GM12865 (cell line): ENCODE measurements around the gene SERINC5.

ENCODE experiments used
- DNase-seq: peaks from one replicate; pipeline ENCODE4 v3.0.0; 2010; ENCODE audit warnings: low read depth
- H3K4me3 ChIP-seq: 2 replicates; pipeline ENCODE4 v1.5.1; 2011; ENCODE audit warnings: mild to moderate bottlenecking, low read depth, low read length, control low read depth
- TF ChIP-seq, protein P1 (sequence below): IDR thresholded peaks from 2 replicates; pipeline ENCODE4 v1.5.1; 2011; ENCODE audit warnings: low read length, control low read depth, low read depth, inconsistent platforms; ENCODE audit not compliant: insufficient read depth; ENCODE audit errors: missing control alignments

SERINC5 gene

DNA sequence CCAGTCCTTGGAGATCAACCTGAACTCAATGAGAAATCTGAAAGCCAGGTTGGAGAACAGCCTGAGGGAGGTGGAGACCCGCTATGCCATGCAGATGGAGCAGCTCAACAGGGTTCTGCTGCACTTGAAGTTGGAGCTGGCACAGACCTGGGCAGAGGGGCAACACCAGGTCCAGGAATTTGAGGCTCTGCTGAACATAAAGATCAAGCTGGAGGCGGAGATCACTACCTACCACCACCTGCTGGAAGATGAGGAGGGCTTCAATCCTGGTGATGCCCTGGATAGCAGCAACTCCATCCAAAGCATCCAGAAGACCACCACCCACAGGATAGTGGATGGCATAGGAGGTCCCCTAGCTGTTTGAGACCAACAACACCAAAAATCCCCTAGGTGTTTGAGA, 33.5 kb upstream of the SERINC5 start:
- no peak overlapping the region for H3K4me3 ChIP-seq
- TF ChIP-seq, protein P1, sequence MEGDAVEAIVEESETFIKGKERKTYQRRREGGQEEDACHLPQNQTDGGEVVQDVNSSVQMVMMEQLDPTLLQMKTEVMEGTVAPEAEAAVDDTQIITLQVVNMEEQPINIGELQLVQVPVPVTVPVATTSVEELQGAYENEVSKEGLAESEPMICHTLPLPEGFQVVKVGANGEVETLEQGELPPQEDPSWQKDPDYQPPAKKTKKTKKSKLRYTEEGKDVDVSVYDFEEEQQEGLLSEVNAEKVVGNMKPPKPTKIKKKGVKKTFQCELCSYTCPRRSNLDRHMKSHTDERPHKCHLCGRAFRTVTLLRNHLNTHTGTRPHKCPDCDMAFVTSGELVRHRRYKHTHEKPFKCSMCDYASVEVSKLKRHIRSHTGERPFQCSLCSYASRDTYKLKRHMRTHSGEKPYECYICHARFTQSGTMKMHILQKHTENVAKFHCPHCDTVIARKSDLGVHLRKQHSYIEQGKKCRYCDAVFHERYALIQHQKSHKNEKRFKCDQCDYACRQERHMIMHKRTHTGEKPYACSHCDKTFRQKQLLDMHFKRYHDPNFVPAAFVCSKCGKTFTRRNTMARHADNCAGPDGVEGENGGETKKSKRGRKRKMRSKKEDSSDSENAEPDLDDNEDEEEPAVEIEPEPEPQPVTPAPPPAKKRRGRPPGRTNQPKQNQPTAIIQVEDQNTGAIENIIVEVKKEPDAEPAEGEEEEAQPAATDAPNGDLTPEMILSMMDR = no peak
- DNase-seq = no peak

DNA sequence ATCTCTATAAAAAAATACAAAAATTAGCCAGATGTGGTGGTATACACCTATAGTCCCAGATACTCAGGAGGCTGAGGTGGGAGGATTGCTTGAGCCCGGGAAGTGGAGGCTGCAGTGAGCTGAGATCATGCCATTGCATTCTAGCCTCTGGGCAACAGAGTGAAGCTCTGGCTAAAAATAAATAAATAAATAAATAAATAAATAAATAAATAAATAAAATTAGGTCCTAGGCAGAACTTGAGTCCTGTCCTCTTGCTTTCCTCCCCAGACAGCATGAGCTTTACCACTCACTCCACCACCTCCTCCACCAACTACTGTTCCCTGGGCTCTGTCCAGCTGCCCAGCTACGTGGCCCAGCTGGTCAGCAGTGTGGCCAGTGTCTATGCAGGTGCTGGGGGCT, 32.3 kb upstream of the SERINC5 start:
- TF ChIP-seq, protein P1 = no peak
- no peak for DNase-seq
- no peak overlapping the region for H3K4me3 ChIP-seq

DNA sequence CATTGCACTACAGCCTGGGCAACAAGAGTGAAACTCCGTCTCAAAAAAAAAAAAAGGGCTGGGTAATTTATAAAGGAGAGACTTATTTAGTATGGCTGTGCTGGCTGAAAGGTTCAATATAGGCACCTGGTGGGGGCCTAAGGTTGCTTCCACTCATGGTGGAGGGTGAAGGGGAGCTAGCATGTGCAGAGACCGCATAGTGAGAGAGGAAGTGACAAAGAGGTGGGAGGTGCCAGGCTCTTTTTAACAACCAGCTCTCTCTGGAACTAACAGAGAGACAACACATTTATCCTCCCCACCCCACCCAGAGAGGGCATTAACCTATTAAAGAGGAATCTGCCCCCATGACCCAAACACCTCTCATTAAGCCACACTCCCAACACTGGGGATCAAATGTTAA, 28.9 kb upstream of the SERINC5 start:
- no peak for DNase-seq
- TF ChIP-seq, protein P1 = no peak

DNA sequence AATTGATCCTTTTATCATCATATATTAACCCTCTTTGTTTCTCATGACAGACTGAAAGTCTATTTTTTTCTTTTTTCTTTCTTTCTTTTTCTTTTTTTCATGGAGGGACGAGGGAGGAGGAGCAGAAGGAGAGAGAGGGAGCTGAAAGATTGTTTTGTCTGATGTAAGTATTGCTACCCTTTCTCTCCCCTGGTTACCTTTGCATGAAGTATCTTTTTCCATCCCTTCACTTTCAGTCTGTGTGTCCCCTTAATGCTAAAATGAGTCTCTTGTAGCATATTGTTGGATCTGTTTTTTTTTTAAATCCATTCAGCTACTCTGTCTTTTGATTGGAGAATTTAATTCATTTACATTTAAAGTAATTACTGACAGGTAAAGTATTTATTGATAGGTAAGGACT, 27.5 kb upstream of the SERINC5 start:
- TF ChIP-seq, protein P1 = no peak
- DNase-seq = no peak
- H3K4me3 ChIP-seq = no peak overlapping the region

More for the DNA sequence above, 28.9 kb upstream of the SERINC5 start:
- H3K4me3 ChIP-seq = no peak overlapping the region

- H3K4me3 ChIP-seq = no peak overlapping the region
- TF ChIP-seq, protein P1 = no peak
- no peak for DNase-seq
Measured at GRCh38 chr5:80282054-80282453, 26.2 kb upstream of the SERINC5 start.

GRCh38 chr5:80277191-80277590, 21.3 kb upstream of the SERINC5 start:
- H3K4me3 ChIP-seq = no peak overlapping the region
- no peak for DNase-seq
- TF ChIP-seq, protein P1 = no peak

DNA sequence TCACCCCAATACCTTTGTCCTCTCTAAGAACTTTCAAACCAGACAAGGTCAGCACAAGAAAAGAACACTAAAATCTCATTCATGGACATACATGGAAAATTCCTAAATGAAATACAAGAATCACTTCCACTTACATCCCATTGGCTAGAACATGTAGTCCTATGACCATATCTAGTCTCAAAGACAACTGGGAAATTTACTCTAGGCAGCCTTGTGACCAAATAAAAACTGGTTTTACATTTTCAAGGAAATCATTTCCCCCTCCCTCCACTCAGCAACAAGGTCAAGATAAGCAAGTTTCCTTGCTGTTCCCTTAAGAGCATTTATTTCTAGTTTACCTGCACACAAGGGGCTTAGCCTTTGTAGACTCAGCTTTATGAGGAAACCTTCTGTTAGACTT, 20.3 kb upstream of the SERINC5 start:
- H3K4me3 ChIP-seq = no peak overlapping the region
- TF ChIP-seq, protein P1 = no peak
- no peak for DNase-seq
